ENCODE data around the gene MAPRE2.
A peak's percentile ranks its signal among the peaks of the same experiment; 100 is the strongest.

MAPRE2 gene

DNA sequence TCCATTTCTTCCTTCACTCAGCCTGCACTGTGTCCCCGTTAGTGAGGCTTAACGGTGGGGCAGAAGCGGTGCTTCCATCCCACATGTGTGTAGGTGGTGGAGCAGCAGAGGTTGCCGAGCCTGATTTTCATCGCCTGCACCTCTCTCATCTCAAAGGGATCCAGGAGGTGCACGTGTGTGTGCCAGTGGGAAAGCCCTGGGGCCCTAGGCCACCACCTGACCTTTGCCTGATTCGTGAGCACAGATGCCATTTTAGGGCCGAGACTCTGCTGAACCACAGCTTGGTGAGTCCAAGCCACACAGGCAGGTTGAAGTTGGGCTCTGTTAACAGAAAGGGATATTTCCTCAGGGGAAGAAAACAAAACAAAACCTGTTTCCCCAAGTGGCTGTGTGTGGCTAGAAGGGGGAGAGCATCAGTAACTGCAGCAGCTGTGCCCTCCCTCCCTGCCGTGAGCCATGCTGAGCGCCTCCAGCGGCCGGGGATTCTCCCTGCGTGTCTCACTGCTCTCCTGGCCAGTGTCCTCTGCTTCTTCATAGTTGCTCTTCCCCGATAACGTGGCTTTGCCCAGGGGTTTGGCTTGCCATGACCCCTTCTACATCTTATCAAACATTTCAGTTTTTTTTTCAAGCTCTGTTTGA is 81.5 kb downstream of the MAPRE2 start:
- Histone ChIP-seq H3K9me3 (ENCODE audit: control insufficient read depth in 2 of 2, low read length in 2 of 2) (no peaks in the 10 kb centered on the region), H3K27ac (ENCODE audit: low read length) (no peak overlapping the region)

DNA sequence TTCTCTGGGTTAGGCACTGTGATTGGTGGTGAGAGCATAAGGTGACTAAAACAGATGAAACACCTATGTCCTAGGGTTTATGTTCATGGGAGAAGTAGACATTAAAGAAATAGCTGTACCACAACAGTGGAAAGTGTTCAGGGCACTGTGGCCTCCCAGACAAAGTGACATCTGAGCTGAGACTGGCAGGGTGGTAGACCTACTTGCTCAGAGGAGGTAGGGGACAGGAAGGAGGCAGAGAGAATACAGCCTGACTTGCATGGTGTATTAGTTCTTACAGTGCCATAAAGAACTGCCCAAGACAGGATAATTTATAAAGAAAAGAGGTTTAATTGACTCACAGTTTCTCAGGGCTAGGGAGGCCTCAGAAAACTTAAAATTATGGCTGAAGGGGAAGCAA is 82.6 kb downstream of the MAPRE2 start:
- no peak overlapping the region for H3K9ac ChIP-seq (ENCODE audit: low read length in 2 of 2)
- no peaks in the 10 kb centered on the region for H3K27me3 ChIP-seq (ENCODE audit: control insufficient read depth in 1 of 2, insufficient read depth in 2 of 2, low read length in 2 of 2)
- peaks cover 8 to 14% of the 10 kb centered on the region in 2 donors for H3K36me3 ChIP-seq (ENCODE audit: control insufficient read depth in 2 of 2, insufficient read depth in 2 of 2, low read length in 2 of 2)
- H3K4me1 ChIP-seq (ENCODE audit: control insufficient read depth, insufficient read depth, low read length), result peaks cover 12% of the 10 kb centered on the region
- no peaks in the 10 kb centered on the region for H3K9me3 ChIP-seq (ENCODE audit: control insufficient read depth in 2 of 2, low read length in 2 of 2)
- H3K27ac ChIP-seq (ENCODE audit: low read length), result no peak overlapping the region
- H3K4me3 ChIP-seq (ENCODE audit: low read length in 2 of 2), result no peak overlapping the region

More for the DNA sequence above, 81.5 kb downstream of the MAPRE2 start:
- no peak overlapping the region for H3K4me3 ChIP-seq (ENCODE audit: low read length in 2 of 2)
- H3K4me1 ChIP-seq (ENCODE audit: control insufficient read depth, insufficient read depth, low read length), result peaks cover 23% of the 10 kb centered on the region
- no peaks in the 10 kb centered on the region for H3K27me3 ChIP-seq (ENCODE audit: control insufficient read depth in 1 of 2, insufficient read depth in 2 of 2, low read length in 2 of 2)
- H3K9ac ChIP-seq (ENCODE audit: low read length in 2 of 2), result no peak overlapping the region
- H3K36me3 ChIP-seq (ENCODE audit: control insufficient read depth in 2 of 2, insufficient read depth in 2 of 2, low read length in 2 of 2), result peaks cover 6 to 9% of the 10 kb centered on the region in 2 donors

DNA sequence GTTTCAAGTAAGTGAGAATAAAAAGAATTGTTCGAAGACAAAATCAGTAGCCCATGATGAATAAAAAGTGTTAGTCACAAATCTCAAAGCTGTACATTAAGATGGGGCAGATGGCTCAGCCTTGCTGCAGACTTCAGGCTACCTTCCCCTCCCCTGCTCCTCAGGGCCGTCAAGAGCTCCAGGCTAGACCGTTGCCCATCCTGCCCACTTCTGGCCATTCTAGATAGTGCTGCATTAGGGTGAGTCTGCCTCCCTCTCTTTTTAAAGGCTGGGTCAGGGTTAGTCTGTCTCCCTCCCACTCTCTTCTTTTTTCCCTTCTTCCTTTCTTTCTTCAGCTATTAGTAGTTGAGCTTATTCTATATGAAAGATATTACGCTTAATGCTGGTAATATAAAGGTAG is 86.0 kb downstream of the MAPRE2 start:
- H3K4me3 ChIP-seq (ENCODE audit: low read length in 2 of 2), result no peak overlapping the region
- H3K9me3 ChIP-seq (ENCODE audit: control insufficient read depth in 2 of 2, low read length in 2 of 2), result no peaks in the 10 kb centered on the region
- no peak overlapping the region for H3K27ac ChIP-seq (ENCODE audit: low read length)
- no peaks in the 10 kb centered on the region for H3K27me3 ChIP-seq (ENCODE audit: control insufficient read depth in 1 of 2, insufficient read depth in 2 of 2, low read length in 2 of 2)
- peaks cover 2% of the 10 kb centered on the region for H3K4me1 ChIP-seq (ENCODE audit: control insufficient read depth, insufficient read depth, low read length)
- no peak overlapping the region for H3K9ac ChIP-seq (ENCODE audit: low read length in 2 of 2)
- peaks cover 28 to 34% of the 10 kb centered on the region in 2 donors for H3K36me3 ChIP-seq (ENCODE audit: control insufficient read depth in 2 of 2, insufficient read depth in 2 of 2, low read length in 2 of 2)

DNA sequence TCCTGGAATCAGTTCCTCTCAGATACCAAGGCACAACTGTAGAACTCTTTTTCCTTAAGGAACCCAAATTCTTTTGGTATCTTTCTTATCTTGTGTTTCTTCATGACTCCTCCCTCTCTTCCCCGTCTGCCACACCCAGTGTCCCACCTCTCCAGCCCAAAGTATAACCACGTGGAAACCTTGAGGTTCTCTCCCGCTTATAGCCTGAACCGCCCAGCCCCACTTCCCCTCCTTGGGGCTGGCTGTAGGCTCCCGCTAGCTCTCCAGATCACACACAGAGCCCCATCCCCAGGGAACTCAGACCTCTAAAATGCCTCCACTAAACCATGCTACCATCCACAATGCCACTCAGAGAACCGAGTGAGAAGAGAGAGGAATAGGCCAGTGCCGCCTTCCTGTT is 87.5 kb downstream of the MAPRE2 start:
- Histone ChIP-seq H3K4me1 (ENCODE audit: control insufficient read depth, insufficient read depth, low read length) (peaks cover 2% of the 10 kb centered on the region), H3K27ac (ENCODE audit: low read length) (no peak overlapping the region), H3K36me3 (ENCODE audit: control insufficient read depth in 2 of 2, insufficient read depth in 2 of 2, low read length in 2 of 2) (peaks cover 36 to 40% of the 10 kb centered on the region in 2 donors), H3K4me3 (ENCODE audit: low read length in 2 of 2) (no peak overlapping the region), H3K9ac (ENCODE audit: low read length in 2 of 2) (no peak overlapping the region), H3K27me3 (ENCODE audit: control insufficient read depth in 1 of 2, insufficient read depth in 2 of 2, low read length in 2 of 2) (no peaks in the 10 kb centered on the region), H3K9me3 (ENCODE audit: control insufficient read depth in 2 of 2, low read length in 2 of 2) (no peaks in the 10 kb centered on the region)

DNA sequence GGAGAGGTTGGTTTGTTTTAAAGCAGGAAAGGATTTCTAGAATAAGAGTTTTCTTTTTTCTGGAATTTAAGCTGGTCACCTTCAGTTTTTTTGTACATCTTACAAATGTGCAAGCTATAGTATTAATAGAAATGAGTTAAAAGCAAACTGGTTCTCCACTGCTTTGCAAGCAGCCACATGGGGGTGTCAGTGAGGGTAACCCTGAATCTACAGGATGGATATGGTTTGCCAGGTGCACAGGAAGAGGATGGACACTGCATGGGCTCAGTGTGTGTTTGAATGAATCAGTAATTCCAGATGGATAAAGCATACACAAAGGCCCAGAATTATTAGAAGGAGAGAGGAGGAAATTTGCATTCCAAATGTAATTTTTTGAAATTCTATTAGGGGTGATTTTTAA is 89.0 kb downstream of the MAPRE2 start:
- Histone ChIP-seq H3K27ac (ENCODE audit: low read length) (no peak overlapping the region), H3K4me1 (ENCODE audit: control insufficient read depth, insufficient read depth, low read length) (peaks cover 2% of the 10 kb centered on the region), H3K9me3 (ENCODE audit: control insufficient read depth in 2 of 2, low read length in 2 of 2) (no peaks in the 10 kb centered on the region), H3K36me3 (ENCODE audit: control insufficient read depth in 2 of 2, insufficient read depth in 2 of 2, low read length in 2 of 2) (peaks cover 40 to 42% of the 10 kb centered on the region in 2 donors), H3K27me3 (ENCODE audit: control insufficient read depth in 1 of 2, insufficient read depth in 2 of 2, low read length in 2 of 2) (no peaks in the 10 kb centered on the region), H3K4me3 (ENCODE audit: low read length in 2 of 2) (no peak overlapping the region), H3K9ac (ENCODE audit: low read length in 2 of 2) (no peak overlapping the region)

DNA sequence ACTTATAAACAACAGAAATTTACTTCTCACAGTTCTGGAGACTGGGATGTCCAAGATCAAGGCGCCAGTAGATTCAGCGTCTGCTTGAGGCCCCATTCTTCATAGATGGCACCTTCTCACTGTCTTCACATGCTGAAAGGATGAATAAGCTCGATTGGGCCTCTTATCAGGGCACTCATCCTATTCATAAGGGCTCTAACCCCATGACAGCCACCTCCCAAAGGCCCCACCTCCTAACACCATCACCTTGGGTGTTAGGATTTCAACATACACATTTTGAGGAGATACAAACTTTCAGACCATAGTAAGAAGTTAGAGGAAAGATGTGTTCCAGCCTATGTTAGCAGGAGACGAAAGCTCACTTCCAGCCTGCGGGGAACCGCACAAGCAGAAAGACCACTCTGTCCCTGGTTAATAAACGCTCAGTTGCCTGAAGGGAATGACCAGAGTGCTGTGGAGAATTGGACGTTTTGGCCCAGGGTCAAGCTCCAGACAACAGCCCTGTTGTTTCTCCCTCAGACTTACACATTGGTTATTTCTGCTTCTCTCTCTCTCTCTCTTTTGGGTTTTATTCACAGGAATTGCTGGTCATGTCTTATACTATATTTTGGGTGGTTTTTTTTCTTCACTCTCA is 90.3 kb downstream of the MAPRE2 start:
- H3K4me1 ChIP-seq (ENCODE audit: control insufficient read depth, insufficient read depth, low read length), result peaks cover 5% of the 10 kb centered on the region
- no peak overlapping the region for H3K27ac ChIP-seq (ENCODE audit: low read length)
- no peaks in the 10 kb centered on the region for H3K27me3 ChIP-seq (ENCODE audit: control insufficient read depth in 1 of 2, insufficient read depth in 2 of 2, low read length in 2 of 2)
- no peak overlapping the region for H3K9ac ChIP-seq (ENCODE audit: low read length in 2 of 2)
- H3K36me3 ChIP-seq (ENCODE audit: control insufficient read depth in 2 of 2, insufficient read depth in 2 of 2, low read length in 2 of 2), result peaks cover 46 to 50% of the 10 kb centered on the region in 2 donors
- H3K4me3 ChIP-seq (ENCODE audit: low read length in 2 of 2), result no peak overlapping the region
- no peaks in the 10 kb centered on the region for H3K9me3 ChIP-seq (ENCODE audit: control insufficient read depth in 2 of 2, low read length in 2 of 2)

DNA sequence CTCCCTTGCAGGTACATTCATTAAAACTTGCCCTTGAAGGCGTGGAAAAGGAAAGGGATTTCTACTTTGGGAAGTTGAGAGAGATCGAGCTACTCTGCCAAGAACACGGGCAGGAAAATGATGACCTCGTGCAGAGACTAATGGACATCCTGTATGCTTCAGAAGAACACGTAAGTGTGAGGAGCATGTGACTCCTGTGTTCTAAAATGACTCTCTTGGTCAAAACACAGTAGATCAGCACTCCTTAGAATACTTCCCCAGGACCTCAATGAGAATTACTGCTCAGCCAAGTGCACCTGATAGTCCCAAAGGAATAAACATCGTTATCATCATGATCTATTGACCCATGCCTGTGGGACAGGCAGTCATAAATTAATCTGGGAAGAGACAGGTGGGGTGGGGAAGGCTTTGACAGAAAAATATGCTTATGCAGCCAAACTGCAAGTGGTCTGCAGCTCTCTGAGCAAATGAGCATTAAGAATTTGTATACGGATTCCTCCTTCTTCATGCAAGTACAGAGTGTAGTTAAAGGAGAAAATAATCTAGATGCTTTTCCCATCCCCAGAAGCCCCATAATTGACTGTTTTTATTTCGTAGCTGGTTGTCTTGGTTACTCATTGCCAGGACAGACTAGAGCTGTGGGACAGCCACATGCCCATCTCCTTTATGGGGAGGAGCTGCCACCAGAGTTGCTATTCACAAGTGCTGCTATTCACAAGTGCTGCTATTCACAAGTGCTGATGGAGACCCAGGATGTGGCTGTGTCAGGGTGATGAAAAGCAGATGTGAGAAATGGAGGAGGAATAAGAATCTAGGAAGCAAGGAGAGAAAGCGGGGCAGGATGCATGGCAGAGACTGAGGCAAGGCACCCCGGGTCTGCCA is 91.0 kb downstream of the MAPRE2 start:
- Histone ChIP-seq H3K36me3 (ENCODE audit: control insufficient read depth in 2 of 2, insufficient read depth in 2 of 2, low read length in 2 of 2) (peaks cover 48 to 49% of the 10 kb centered on the region in 2 donors), H3K27ac (ENCODE audit: low read length) (no peak overlapping the region), H3K4me3 (ENCODE audit: low read length in 2 of 2) (no peak overlapping the region), H3K4me1 (ENCODE audit: control insufficient read depth, insufficient read depth, low read length) (peaks cover 5% of the 10 kb centered on the region), H3K9ac (ENCODE audit: low read length in 2 of 2) (no peak overlapping the region), H3K27me3 (ENCODE audit: control insufficient read depth in 1 of 2, insufficient read depth in 2 of 2, low read length in 2 of 2) (no peaks in the 10 kb centered on the region), H3K9me3 (ENCODE audit: control insufficient read depth in 2 of 2, low read length in 2 of 2) (no peaks in the 10 kb centered on the region)

DNA sequence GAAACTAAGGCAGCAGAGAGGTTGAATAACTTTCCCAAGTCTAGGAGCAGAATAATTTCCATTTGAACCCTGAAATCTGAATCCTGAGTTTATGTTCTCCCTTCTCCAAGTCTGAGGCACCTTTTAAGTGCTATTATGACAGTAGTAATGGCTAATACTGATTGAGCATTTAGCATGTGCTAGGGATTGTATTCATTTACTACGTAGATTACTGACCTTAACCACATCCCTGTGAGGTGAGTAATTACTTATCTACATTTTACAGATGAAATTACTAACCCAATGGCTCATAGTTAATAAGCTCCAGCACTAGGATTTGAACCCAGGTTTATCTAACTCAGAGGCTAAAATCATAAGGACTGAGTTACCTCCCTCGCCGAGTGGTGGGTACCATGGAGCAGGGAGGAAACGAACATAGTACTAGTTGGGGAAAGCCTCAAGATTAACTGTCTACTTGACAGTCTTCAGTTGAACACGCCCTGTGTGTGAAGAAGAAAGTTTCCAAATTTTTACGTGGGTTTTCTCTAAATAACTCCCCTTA is 93.0 kb downstream of the MAPRE2 start:
- peaks cover 5% of the 10 kb centered on the region for H3K4me1 ChIP-seq (ENCODE audit: control insufficient read depth, insufficient read depth, low read length)
- peaks cover 46 to 55% of the 10 kb centered on the region in 2 donors for H3K36me3 ChIP-seq (ENCODE audit: control insufficient read depth in 2 of 2, insufficient read depth in 2 of 2, low read length in 2 of 2)
- H3K27ac ChIP-seq (ENCODE audit: low read length), result no peak overlapping the region

DNA sequence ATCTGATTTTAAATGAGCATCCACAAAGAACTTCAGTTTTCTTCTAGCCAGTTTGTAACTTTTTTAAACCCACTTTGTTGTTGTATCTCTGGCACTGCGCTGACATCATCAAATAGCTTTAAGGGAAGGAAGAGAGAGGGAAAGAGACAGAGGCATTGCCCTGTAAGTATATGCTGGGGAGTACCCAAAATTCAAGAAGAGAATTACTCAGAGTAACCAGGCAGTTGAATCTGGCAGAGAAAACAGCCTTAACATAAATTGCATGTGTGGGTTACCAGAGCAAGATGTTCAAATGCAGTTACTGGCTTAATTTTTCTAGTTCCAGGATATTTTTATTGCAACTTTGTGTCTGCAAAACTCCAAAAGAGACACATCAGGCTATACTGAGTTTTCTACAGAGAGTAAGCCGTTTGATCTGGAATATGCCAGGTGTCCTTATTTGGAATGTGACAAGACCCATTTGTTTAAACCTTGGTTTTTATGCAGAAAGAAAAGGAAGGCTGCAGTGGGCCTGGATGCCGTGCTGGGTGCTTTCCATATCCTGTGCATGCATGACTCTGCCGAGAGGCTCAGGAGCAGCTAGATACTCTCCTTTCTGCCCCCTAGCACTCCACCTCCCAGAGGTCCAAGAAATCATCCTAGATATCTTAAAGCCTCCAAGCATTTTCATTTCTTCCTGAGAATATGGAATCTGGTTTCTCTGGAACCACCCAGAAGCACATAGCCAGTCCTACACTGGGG is 93.7 kb downstream of the MAPRE2 start:
- Histone ChIP-seq H3K36me3 (ENCODE audit: control insufficient read depth in 2 of 2, insufficient read depth in 2 of 2, low read length in 2 of 2) (peaks cover 44 to 53% of the 10 kb centered on the region in 2 donors), H3K27ac (ENCODE audit: low read length) (no peak overlapping the region), H3K9ac (ENCODE audit: low read length in 2 of 2) (no peak overlapping the region), H3K4me3 (ENCODE audit: low read length in 2 of 2) (no peak overlapping the region), H3K9me3 (ENCODE audit: control insufficient read depth in 2 of 2, low read length in 2 of 2) (no peaks in the 10 kb centered on the region), H3K4me1 (ENCODE audit: control insufficient read depth, insufficient read depth, low read length) (peaks cover 5% of the 10 kb centered on the region), H3K27me3 (ENCODE audit: control insufficient read depth in 1 of 2, insufficient read depth in 2 of 2, low read length in 2 of 2) (no peaks in the 10 kb centered on the region)

More for the DNA sequence above, 93.0 kb downstream of the MAPRE2 start:
- no peak overlapping the region for H3K9ac ChIP-seq (ENCODE audit: low read length in 2 of 2)
- no peaks in the 10 kb centered on the region for H3K9me3 ChIP-seq (ENCODE audit: control insufficient read depth in 2 of 2, low read length in 2 of 2)
- H3K27me3 ChIP-seq (ENCODE audit: control insufficient read depth in 1 of 2, insufficient read depth in 2 of 2, low read length in 2 of 2), result no peaks in the 10 kb centered on the region
- no peak overlapping the region for H3K4me3 ChIP-seq (ENCODE audit: low read length in 2 of 2)

DNA sequence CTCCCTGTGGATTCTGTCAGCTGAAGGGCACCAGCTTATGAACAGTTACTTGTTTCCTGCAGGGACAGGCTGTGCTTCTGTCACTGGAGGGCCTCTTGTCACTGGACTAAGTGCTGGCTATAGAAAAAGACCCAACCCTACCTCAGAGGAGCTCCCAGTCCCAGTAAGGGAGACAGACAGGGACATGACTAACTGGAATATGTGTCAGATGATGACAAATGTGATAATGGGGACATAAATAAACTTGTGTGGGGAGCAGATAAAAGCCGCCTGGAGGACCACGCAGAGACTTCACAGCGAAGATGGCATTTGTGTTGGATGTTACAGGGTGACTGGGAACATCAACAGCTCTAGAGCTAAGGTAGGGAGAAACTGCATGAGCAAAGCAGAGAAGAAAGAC is 95.0 kb downstream of the MAPRE2 start:
- peaks cover 3% of the 10 kb centered on the region for H3K4me1 ChIP-seq (ENCODE audit: control insufficient read depth, insufficient read depth, low read length)
- no peaks in the 10 kb centered on the region for H3K9me3 ChIP-seq (ENCODE audit: control insufficient read depth in 2 of 2, low read length in 2 of 2)
- H3K27ac ChIP-seq (ENCODE audit: low read length), result peak overlapping the region; percentile 31
- H3K9ac ChIP-seq (ENCODE audit: low read length in 2 of 2), result no peak overlapping the region
- peaks cover 47 to 54% of the 10 kb centered on the region in 2 donors for H3K36me3 ChIP-seq (ENCODE audit: control insufficient read depth in 2 of 2, insufficient read depth in 2 of 2, low read length in 2 of 2)
- H3K4me3 ChIP-seq (ENCODE audit: low read length in 2 of 2), result no peak overlapping the region
- H3K27me3 ChIP-seq (ENCODE audit: control insufficient read depth in 1 of 2, insufficient read depth in 2 of 2, low read length in 2 of 2), result no peaks in the 10 kb centered on the region

Data from stomach smooth muscle (tissue), 2 donors.